H9 (cell line): ENCODE results near the gene POR. TPM values are rescaled to one million over a fixed set of nuclear protein-coding genes. Genes with fewer than 3 reads are reported as not detected.

Experiments used
- DNase-seq: peaks from one replicate; pipeline ENCODE4 v3.0.0-alpha.2; 2017
- H2AFZ ChIP-seq: one replicate; pipeline ENCODE4 v1.6.1; 2013; ENCODE audit warnings: mild to moderate bottlenecking, low read length, control low read depth, moderate library complexity
- H2AK5ac ChIP-seq: 2 replicates; pipeline ENCODE4 v1.6.1; 2013; ENCODE audit warnings: low read length, control low read depth, mixed read lengths; ENCODE audit not compliant: insufficient read length
- H2BK120ac ChIP-seq: one replicate; pipeline ENCODE4 v1.6.1; 2013; ENCODE audit warnings: low read depth, mild to moderate bottlenecking, low read length, control low read depth, inconsistent platforms; ENCODE audit not compliant: poor library complexity, severe bottlenecking
- H2BK12ac ChIP-seq: 2 replicates; pipeline ENCODE4 v1.6.1; 2013; ENCODE audit warnings: low read length, control low read depth, mixed read lengths, low read depth; ENCODE audit not compliant: insufficient read length
- H2BK15ac ChIP-seq: 2 replicates; pipeline ENCODE4 v1.6.1; 2013; ENCODE audit warnings: low read depth, low read length, control low read depth
- H2BK20ac ChIP-seq: one replicate; pipeline ENCODE4 v1.6.1; 2013; ENCODE audit warnings: low read depth, mild to moderate bottlenecking, low read length, control low read depth, inconsistent platforms; ENCODE audit not compliant: poor library complexity, severe bottlenecking
- H2BK5ac ChIP-seq: 2 replicates; pipeline ENCODE4 v1.6.1; 2013; ENCODE audit warnings: low read length, control low read depth, mixed read lengths; ENCODE audit not compliant: insufficient read length
- H3K14ac ChIP-seq: 2 replicates; pipeline ENCODE4 v1.6.1; 2013; ENCODE audit warnings: low read length, control low read depth; ENCODE audit not compliant: insufficient read depth
- H3K18ac ChIP-seq: 2 replicates; pipeline ENCODE4 v1.6.1; 2013; ENCODE audit warnings: low read depth, mild to moderate bottlenecking, mixed read lengths, low read length, control low read depth; ENCODE audit not compliant: insufficient read length
- H3K23ac ChIP-seq: 2 replicates; pipeline ENCODE4 v1.6.1; 2013; ENCODE audit warnings: low read length, control low read depth, mixed read lengths, low read depth; ENCODE audit not compliant: insufficient read length
- H3K23me2 ChIP-seq: 2 replicates; pipeline ENCODE4 v1.6.1; 2013; ENCODE audit warnings: low read depth, mild to moderate bottlenecking, mixed read lengths, low read length, control low read depth; ENCODE audit not compliant: insufficient read length, poor library complexity, severe bottlenecking
- H3K27ac ChIP-seq: 2 replicates; pipeline ENCODE4 v1.5.1; 2013; ENCODE audit warnings: low read length, control low read depth, mixed read lengths, low read depth; ENCODE audit not compliant: insufficient read length
- H3K27me3 ChIP-seq: 2 replicates; pipeline ENCODE4 v1.6.1; 2013; ENCODE audit warnings: low read length, control low read depth, inconsistent platforms; ENCODE audit not compliant: insufficient read depth
- H3K4ac ChIP-seq: 2 replicates; pipeline ENCODE4 v1.6.1; 2013; ENCODE audit warnings: low read depth, mild to moderate bottlenecking, control low read depth, inconsistent platforms, low read length, moderate library complexity
- H3K4me1 ChIP-seq: 2 replicates; pipeline ENCODE4 v1.6.1; 2013; ENCODE audit warnings: low read length, control low read depth, inconsistent platforms; ENCODE audit not compliant: insufficient read depth
- H3K4me2 ChIP-seq: 2 replicates; pipeline ENCODE4 v1.6.1; 2013; ENCODE audit warnings: low read length, control low read depth, mixed read lengths; ENCODE audit not compliant: insufficient read length, insufficient read depth
- H3K56ac ChIP-seq: 2 replicates; pipeline ENCODE4 v1.6.1; 2013; ENCODE audit warnings: low read depth, mild to moderate bottlenecking, mixed read lengths, low read length, control low read depth; ENCODE audit not compliant: insufficient read length
- H3K79me1 ChIP-seq: 2 replicates; pipeline ENCODE4 v1.6.1; 2013; ENCODE audit warnings: low read depth, mild to moderate bottlenecking, moderate library complexity, low read length, control low read depth, inconsistent platforms; ENCODE audit not compliant: insufficient read depth, poor library complexity, severe bottlenecking
- H3K79me2 ChIP-seq: 2 replicates; pipeline ENCODE4 v1.6.1; 2013; ENCODE audit warnings: low read length, control low read depth, inconsistent platforms; ENCODE audit not compliant: insufficient read depth
- H3K9ac ChIP-seq: 2 replicates; pipeline ENCODE4 v1.6.1; 2013; ENCODE audit warnings: low read length, control low read depth, mixed read lengths; ENCODE audit not compliant: insufficient read length; ENCODE audit errors: extremely low read depth
- H3K9me3 ChIP-seq: one replicate; pipeline ENCODE4 v1.6.1; 2013; ENCODE audit warnings: low read depth, low read length, inconsistent platforms; ENCODE audit not compliant: control insufficient read depth
- H3T11ph ChIP-seq: one replicate; pipeline ENCODE4 v1.6.1; 2013; ENCODE audit warnings: mild to moderate bottlenecking, low read length, control low read depth, inconsistent platforms
- H4K20me1 ChIP-seq: one replicate; pipeline ENCODE4 v1.6.1; 2013; ENCODE audit not compliant: control insufficient read depth, insufficient read length, insufficient read depth
- H4K5ac ChIP-seq: 2 replicates; pipeline ENCODE4 v1.6.1; 2013; ENCODE audit warnings: low read depth, mild to moderate bottlenecking, mixed read lengths, low read length, control low read depth; ENCODE audit not compliant: insufficient read length
- H4K8ac ChIP-seq: replicated peaks from 2 replicates; pipeline ENCODE4 v1.6.1; 2013; ENCODE audit warnings: low read length, control low read depth, mixed read lengths, low read depth; ENCODE audit not compliant: insufficient read length
- H4K91ac ChIP-seq: 2 replicates; pipeline ENCODE4 v1.6.1; 2013; ENCODE audit warnings: low read depth, mild to moderate bottlenecking, moderate library complexity, mixed read lengths, low read length, control low read depth; ENCODE audit not compliant: insufficient read length
- H3K27ac Mint-ChIP-seq, 3 experiments: 2 replicates in 2 of 3; 3 replicates in 1 of 3; pipeline ENCODE4 v1.8.0; 2020 to 2021; ENCODE audit warnings: mixed read lengths in 3 of 3, mild to moderate bottlenecking in 1 of 3, moderate library complexity in 1 of 3
- H3K27me3 Mint-ChIP-seq: 2 replicates; pipeline ENCODE4 v1.8.0; 2021; ENCODE audit warnings: low read depth, mild to moderate bottlenecking, moderate library complexity, mixed read lengths
- H3K36me3 Mint-ChIP-seq, 3 experiments: 2 replicates in 2 of 3; 3 replicates in 1 of 3; pipeline ENCODE4 v1.8.0; 2020 to 2021; ENCODE audit warnings: low read depth in 3 of 3, mixed read lengths in 3 of 3; ENCODE audit not compliant: insufficient read depth in 1 of 3
- H3K4me1 Mint-ChIP-seq, 2 experiments: 2 replicates each; pipeline ENCODE4 v1.8.0; 2020; ENCODE audit warnings: mixed read lengths in 2 of 2
- H3K4me3 Mint-ChIP-seq, 2 experiments: 2 replicates in 1 of 2; 3 replicates in 1 of 2; pipeline ENCODE4 v1.8.0; 2020 to 2021; ENCODE audit warnings: mild to moderate bottlenecking in 2 of 2, mixed read lengths in 2 of 2, moderate library complexity in 1 of 2
- H3K9me3 Mint-ChIP-seq, 2 experiments: 2 replicates in 1 of 2; 3 replicates in 1 of 2; pipeline ENCODE4 v1.8.0; 2020; ENCODE audit warnings: mild to moderate bottlenecking in 2 of 2, mixed read lengths in 2 of 2, moderate library complexity in 1 of 2
- WGBS: extraction: QIAGEN DNeasy Blood & Tissue Kit; methylation state at CpG from one replicate; pipeline ENCODE4 v1.1.7; 2013; ENCODE audit warnings: missing lambda C conversion rate, low lambda C conversion rate, mixed read lengths; ENCODE audit not compliant: insufficient read length; ENCODE audit errors: extremely low coverage; 5-methylcytosine and 5-hydroxymethylcytosine counted together
- total RNA-seq: library from RNA; stranded (reverse); gene quantifications from 2 replicates; pipeline ENCODE4 v1.2.1, GENCODE V29; 2021
- TF ChIP-seq, protein P1 (sequence below): fragments of 200-600 bp; sonication (generic); conservative IDR thresholded peaks from 3 replicates; pipeline ENCODE4 v1.8.0; 2021; ENCODE audit warnings: antibody characterized with exemption, mild to moderate bottlenecking

Gene POR
- total RNA-seq, 1 experiment from 2014 or later, result 128 TPM

DNA sequence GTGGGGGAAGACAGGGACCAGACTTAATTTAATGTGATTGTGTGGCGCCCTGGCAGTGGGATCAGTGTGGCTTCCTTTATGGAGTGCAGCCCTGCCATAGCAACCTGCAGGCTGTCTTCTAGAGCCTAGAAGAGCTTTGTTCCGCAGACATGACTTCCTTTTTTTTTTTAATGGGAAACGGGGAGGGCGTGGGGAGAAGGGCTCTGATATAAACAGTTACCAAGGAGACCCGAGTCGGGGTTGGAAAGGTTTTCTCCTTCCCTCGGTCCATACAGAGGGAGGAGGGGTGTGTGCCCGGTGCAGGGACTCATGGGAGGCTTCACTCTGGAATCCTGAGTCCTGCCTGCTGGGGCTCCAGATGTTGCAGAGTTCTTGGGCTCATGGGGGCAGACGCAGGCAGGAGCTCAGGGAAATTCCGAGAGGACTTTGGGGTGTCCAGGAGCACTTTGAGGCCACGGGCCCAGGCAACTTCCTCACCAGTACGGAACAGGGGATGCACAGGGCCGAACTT is 52.6 kb downstream of the POR start:
- H2BK15ac ChIP-seq, result no peak overlapping the region
- H4K91ac ChIP-seq, result no peak overlapping the region
- H3K23ac ChIP-seq, result no peak overlapping the region
- H3K4ac ChIP-seq, result no peak overlapping the region
- no peaks in the 10 kb centered on the region for H3K79me2 ChIP-seq
- no peak overlapping the region for H3K9ac ChIP-seq
- no peak overlapping the region; the same call in 1 of the 2 replicates for H3K14ac ChIP-seq
- H3K9me3 ChIP-seq, result no peaks in the 10 kb centered on the region
- H3K79me1 ChIP-seq, result no peaks in the 10 kb centered on the region
- Mint-ChIP-seq H3K36me3 (peaks cover 11 to 32% (median 30%) of the 10 kb centered on the region in 3 experiments; a peak in 6 of 7 replicates), H3K4me1 (peaks cover 4 to 11% of the 10 kb centered on the region in 2 experiments; a peak in 3 of 4 replicates), H3K27me3 (no peaks in the 10 kb centered on the region; the same call in 1 of the 2 replicates), H3K4me3 (no peak overlapping the region), H3K9me3 (no peaks in the 10 kb centered on the region), H3K27ac (peak overlapping the region; percentile 73 to 82 (median 78); a peak in 4 of 7 replicates)
- H4K5ac ChIP-seq, result no peak overlapping the region
- H2BK20ac ChIP-seq, result no peak overlapping the region
- H3K18ac ChIP-seq, result no peak overlapping the region
- H3K4me1 ChIP-seq, result no peaks in the 10 kb centered on the region
- DNase-seq, result no peak
- H3K4me2 ChIP-seq, result no peak overlapping the region
- no peak overlapping the region for H3K56ac ChIP-seq
- H4K20me1 ChIP-seq, result no peaks in the 10 kb centered on the region
- H2BK5ac ChIP-seq, result no peak overlapping the region
- no peaks in the 10 kb centered on the region for H3K23me2 ChIP-seq
- H3T11ph ChIP-seq, result no peak overlapping the region
- H2BK120ac ChIP-seq, result no peak overlapping the region
- no peaks in the 10 kb centered on the region for H3K27me3 ChIP-seq
- no peak overlapping the region for H4K8ac ChIP-seq
- WGBS, result no CpG with 5 or more reads among the region's 13 CpGs
- TF ChIP-seq, protein P1, sequence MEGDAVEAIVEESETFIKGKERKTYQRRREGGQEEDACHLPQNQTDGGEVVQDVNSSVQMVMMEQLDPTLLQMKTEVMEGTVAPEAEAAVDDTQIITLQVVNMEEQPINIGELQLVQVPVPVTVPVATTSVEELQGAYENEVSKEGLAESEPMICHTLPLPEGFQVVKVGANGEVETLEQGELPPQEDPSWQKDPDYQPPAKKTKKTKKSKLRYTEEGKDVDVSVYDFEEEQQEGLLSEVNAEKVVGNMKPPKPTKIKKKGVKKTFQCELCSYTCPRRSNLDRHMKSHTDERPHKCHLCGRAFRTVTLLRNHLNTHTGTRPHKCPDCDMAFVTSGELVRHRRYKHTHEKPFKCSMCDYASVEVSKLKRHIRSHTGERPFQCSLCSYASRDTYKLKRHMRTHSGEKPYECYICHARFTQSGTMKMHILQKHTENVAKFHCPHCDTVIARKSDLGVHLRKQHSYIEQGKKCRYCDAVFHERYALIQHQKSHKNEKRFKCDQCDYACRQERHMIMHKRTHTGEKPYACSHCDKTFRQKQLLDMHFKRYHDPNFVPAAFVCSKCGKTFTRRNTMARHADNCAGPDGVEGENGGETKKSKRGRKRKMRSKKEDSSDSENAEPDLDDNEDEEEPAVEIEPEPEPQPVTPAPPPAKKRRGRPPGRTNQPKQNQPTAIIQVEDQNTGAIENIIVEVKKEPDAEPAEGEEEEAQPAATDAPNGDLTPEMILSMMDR, result no peak
- H2AFZ ChIP-seq, result no peak overlapping the region
- H2BK12ac ChIP-seq, result no peak overlapping the region
- H2AK5ac ChIP-seq, result no peak overlapping the region
- no peak overlapping the region for H3K27ac ChIP-seq
